GM18505 (cell line): ENCODE data around the gene PSORS1C2.

Experiments
- ATAC-seq: cut with Tn5 transposase; IDR thresholded peaks from one replicate; pipeline ENCODE4 v1.9.1; 2021; ENCODE audit not compliant: unreplicated experiment
- POLR2A ChIP-seq: IDR thresholded peaks from 4 replicates; pipeline ENCODE4 v1.6.1; 2011; ENCODE audit warnings: borderline replicate concordance; ENCODE audit not compliant: insufficient read depth, insufficient read length; ENCODE audit errors: extremely low read depth

Gene PSORS1C2

DNA sequence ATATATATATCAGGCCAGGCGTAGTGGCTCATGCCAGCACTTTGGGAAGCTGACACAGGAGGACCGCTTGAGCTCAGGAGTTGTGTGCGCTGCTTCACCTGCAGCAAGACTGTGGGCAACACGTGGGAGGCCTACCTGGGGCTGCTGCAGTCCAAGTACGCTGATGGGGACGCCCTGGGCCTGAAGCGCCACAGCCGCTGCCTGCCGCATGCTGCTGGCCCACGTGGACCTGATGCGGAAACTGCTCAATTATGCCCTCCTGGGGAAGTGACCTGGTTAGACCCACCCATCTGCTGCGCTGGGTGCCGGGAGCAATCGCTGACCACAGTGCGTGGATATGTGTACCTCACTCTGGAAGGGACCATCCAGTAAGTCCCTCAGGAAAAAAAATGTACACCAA lies 1.8 kb upstream of the PSORS1C2 start:
- ATAC-seq: no peak
- no peak for TF ChIP-seq POLR2A

DNA sequence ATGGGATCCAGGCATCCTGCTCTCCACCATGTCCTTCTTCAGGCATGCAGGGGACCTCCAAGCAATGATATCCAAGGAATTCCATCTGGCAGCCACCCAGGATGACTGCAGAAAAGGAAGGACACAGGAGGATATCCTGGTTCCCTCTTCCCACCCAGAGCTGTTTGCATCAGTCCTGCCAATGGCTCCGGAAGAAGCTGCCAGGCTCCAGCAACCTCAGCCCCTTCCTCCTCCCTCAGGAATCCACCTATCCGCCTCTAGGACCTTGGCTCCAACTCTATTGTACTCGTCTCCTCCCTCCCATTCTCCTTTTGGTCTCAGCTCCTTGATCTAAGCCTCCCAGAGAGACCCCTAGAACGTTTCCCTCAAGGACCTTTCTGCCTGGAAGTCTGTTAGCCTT lies 733 bp upstream of the PSORS1C2 start:
- no peak for TF ChIP-seq POLR2A
- no peak for ATAC-seq

DNA sequence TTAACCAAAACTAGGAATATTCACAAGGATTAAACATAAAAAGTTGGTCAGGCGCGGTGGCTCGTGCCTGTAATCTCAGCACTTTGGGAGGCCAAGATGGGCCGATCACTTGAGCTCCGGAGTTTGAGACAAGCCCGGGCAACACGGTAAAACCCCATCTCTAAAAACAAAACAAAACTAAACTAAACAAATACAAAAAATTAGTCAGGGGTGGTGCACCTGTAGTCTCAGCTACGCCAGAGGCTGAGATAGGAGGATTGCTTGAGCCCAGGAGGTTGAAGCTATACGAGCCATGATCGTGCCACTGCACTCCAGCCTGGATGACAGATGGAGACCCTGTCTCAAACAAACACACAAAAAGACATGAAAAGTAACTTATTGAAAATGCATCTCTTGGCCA lies 3.2 kb downstream of the PSORS1C2 start:
- no peak for TF ChIP-seq POLR2A
- ATAC-seq: no peak

DNA sequence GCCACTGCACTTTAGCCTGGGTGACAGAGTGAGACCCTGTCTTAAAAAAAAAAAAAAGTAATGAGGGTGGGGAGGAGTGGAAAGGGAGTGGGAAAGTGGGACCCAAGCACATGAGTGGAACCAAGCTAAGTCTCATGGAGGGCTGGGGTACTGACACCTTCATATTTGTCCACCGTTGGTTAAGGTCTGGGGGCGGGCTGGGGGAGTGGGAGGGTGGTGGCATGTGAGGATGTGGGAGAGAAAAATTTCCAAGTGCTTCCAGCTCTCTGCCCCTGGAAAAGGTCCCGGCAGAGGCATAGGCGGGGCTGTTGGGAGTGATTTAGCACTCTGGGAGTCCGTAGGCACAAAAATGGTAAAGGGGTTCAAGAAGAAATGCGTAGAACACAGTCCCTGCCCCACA lies 6.1 kb downstream of the PSORS1C2 start:
- no peak for TF ChIP-seq POLR2A

DNA sequence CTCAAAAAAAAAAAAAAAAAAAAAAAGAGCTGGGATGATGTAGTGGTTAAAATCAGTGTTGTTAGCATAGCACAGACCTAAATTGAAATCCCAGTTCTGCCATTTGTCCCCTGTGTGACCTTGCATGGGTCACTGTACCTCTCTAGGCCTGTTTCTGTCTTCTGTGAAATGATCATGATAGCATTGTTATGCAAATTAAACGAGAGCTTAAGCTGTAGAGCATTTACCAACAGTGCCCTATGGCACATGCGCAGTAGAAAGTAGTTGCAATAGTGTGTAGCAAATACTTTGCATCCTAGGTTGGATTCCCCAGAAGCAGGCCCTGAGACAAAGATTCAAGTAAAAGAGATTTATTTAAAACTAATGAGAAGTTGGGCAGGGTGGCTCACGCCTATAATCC lies 7.3 kb downstream of the PSORS1C2 start:
- ATAC-seq: no peak
- TF ChIP-seq POLR2A: no peak

More for the DNA sequence above, 6.1 kb downstream of the PSORS1C2 start:
- no peak for ATAC-seq

DNA sequence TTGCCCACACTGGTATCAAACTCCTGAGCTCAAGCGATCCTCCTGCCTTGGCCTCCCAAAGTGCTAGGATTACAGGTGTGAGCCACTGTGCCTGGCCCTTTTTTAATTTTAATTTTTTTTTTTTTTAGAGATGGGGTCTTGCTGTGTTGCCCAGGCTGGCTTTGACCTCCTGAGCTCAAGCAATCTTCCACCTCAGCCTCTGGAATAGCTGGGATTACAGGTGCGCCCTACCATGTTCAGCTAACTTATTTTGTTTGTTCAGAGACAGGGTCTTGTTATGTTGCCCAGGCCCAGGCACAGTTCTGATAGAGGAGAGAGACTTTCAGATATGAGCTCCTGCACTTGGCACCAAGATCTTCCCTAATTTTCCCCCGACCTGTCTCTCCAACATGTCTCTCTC lies 8.1 kb downstream of the PSORS1C2 start:
- ATAC-seq: no peak
- no peak for TF ChIP-seq POLR2A

DNA sequence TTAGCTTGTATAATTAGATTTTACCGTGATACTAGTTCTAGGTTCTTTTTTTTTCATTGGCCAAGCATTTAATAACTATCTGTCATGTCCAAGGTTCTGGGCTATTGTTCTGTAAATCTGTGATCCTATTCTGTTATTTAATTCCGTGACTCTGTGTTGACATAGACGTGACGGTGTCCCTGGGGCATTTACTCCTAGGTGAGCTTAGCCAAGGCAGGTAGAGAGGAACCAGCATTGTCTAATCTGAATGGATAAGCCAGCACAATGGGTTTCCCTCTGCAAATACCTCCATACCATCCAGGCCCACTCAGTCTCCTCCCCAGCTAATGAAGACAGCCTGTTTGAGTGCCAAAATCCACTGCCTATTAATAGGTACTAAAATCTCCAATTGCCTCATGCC lies 9.7 kb downstream of the PSORS1C2 start:
- no peak for TF ChIP-seq POLR2A
- no peak for ATAC-seq

DNA sequence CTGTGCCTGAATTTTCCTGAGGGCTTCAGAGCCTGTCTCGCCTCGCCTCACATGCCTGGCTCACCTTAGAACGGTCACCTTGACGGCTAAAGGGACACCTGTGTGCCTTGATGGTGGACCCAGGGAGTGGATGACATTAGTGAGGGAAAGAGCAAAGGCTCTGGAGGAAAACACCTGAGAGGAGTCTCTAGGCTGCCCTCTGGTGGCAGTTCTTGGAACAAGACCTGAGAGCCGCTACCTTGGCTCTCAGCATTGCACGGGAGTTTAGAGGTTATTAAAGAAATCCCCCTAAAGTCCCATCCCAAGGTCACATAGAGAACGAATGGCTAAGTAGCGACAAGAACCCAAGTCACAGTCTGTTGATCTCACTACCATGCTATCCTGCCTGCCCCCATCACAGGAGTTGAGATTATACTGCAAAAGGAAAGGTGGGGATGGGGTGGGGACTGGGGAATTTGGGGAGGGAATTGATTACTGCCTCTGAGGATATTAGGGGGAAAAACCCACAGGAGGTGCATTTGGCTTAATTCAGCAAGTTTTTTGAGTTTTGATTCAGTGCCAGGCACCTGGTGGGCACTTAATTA lies 10.7 kb downstream of the PSORS1C2 start:
- no peak for ATAC-seq
- TF ChIP-seq POLR2A: no peak

DNA sequence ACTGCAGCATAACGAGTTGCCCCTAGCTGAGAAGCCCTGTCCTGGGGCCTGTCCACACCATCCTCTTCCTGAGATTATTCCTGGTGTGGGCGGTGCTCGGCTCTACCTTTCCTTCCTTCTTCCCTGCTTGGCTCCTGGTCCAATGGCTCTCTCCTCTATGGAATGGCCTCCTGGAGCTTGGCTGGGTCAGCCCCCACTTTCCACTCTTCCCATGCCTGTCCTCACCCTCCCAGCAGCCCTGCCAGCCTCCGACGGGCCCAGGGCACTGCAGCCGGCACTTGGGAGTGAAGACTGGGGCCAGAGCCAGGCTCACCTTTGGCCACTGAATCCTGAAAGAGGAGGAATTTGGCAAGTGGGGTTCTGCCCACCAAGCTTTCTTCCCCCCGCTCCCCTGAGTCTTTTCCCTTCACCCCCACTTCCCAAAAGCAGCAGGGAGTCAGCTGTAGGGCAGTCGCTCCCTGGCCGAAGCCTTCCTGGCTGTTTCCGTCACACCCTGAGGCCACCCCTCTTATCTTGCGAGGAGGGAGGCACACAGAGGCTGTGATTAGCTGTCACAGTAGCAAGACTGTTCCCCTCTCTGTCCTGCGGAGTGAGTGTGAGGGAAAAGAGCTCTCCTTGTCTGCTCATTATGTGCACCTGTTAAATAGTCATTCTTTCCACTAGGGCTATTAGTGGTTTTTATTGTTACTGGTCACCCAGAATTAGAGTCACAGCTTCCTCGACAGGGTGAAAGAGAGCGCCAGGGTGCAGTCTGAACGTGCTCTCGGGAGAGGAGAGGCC lies 12.3 kb downstream of the PSORS1C2 start:
- no peak for TF ChIP-seq POLR2A
- ATAC-seq: no peak

DNA sequence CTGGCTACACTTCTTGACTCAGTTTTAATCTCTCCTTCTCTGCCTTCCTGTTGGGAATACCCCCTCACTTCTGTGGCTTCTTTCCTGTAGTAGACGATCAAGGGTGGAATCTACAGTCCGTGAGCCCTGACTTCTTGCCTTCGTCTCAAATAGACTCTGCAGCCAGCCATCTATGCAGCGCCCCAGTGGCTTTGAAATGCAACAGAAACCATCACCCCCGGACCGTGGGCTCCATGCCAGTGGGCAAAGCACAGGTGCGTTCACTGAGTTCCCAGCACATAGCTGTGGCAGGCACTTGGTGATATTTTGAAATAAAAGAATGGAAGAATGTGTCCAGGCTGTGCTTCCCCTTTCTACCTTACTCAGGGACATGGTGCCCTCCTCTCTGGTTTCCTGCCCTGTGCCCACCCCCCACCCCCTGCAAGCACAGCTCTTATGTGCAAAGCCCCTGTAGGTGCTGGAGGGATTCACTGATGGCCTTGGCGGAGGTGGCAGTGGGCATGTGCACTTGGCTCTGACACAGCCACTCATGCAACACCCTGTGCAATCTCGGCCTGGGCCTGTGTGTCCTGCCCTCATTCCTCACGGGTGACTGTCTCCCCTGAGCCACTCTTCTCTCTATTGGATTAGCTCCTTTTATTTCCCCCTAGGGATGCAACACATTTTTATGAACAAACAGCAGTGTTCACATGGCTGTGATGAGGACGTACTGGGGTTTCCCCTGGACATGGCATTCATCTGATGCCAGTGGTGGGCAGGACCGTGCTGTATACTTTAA lies 13.1 kb downstream of the PSORS1C2 start:
- TF ChIP-seq POLR2A: no peak

DNA sequence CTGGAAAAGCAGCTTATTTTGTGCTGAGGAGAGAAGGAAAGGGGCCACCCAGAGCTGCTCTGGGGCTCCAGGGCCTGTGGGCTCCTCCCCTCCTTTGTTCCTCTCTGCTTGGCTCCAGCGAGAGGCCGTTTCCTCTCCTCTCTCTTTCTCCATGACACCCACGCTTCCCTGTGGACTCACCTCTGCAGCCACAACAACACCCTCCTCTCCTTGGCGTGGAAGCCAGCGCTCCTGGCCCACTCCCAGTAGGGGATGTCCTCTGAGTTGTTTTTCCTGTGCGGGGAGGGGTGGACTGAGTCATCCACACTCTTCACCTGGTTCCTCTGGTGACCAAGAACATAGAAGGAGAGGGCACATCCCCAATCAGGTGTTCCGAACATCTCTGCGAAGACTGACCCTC lies 13.7 kb downstream of the PSORS1C2 start:
- TF ChIP-seq POLR2A: no peak
- ATAC-seq: no peak

More for the DNA sequence above, 13.1 kb downstream of the PSORS1C2 start:
- ATAC-seq: no peak

DNA sequence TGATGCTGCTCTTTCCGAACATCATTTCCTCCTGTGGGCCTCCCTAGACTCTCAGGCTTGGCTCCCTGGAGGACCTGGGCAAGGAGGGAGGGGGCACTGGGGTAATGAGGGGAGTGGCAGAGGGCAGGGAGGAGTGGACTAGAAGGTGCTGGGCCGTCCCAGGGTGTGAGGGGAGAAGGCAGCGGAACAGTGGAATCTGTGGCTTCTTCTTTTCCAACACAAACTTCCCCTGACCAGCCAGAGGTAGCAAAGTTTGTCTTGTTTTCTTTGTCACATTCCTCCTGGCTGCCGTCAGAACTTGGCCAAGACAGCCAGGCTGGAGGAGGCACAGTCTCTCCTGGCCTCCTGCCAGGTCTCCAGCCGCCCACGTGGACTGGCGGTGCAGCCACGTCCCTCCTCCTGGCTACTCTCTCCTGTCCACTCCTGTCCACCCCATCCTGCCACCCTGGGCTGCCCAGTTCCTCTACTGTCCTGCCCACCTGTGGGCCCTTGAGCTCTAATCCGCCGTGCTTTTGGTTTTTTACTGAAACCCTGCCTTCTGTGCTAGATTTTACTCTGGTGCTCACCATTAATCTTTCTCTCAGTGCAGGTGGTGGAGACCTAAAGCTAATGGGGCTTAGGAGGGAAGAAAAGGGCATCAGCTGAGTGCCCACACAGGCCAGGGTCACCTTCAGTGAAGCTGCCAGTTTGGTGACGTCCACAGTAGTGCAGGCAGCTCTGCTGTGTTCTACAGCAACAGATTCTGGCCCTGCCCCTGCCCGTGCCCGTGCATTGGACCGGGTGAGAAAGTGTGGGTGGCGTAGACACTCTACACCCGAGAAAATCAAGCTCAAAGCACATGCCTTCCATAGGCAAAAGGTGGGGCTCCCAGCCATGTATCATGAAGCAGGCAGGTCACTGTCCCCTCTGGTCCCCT lies 15.8 kb downstream of the PSORS1C2 start:
- TF ChIP-seq POLR2A: no peak
- no peak for ATAC-seq
